ENCODE data around the gene SLC43A2. TPM values are rescaled to one million over a fixed set of nuclear protein-coding genes. Genes with fewer than 3 reads are reported as not detected.

SLC43A2 gene
- total RNA-seq, 4 donors from 2014 or later, result 58.6 to 103 (median 69.0) TPM

DNA sequence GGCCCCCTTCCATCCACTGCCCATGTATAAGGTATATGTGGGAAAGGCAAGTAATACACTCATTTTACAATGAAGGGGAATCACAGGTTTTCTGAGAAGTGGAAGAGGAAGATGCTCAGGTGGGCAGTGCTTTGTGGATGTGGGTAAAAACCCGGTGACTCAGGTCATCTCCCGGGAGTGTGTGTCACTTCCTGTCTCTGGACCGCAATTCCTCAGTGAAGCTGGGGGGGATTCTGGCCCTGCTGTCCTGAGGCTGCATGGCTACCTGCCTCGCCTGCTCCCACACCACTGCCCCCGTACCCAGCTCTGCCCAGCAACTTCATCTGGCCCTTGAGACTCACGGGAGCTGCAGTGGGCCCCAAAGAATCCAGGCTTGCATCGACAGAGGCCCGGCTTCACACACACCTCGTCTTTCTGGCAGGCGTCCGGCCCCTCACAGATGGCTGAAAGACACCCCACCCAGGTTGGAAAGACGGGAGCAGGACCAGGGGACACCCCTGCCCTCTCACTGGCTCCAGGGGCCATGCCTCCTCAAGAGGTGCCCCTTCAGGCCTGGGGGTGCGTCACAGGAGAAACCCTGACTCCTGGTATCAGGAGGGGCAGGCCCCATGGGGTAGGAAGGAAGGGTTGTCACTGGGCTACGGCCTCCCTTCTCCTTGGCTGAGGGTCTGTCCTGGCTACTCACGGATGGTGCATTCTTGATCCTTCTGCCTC lies 16.0 kb upstream of the SLC43A2 start:
- H3K36me3 ChIP-seq, result no peaks in the 10 kb centered on the region
- H3K27me3 ChIP-seq, result no peaks in the 10 kb centered on the region
- H3K9me3 ChIP-seq, result no peaks in the 10 kb centered on the region
- peak overlapping the region; percentile 32 to 77 (median 54) for H3K27ac ChIP-seq
- TF ChIP-seq POLR2A (IDR thresholded peaks at IDR 0.05), result no peak
- TF ChIP-seq, protein P1, sequence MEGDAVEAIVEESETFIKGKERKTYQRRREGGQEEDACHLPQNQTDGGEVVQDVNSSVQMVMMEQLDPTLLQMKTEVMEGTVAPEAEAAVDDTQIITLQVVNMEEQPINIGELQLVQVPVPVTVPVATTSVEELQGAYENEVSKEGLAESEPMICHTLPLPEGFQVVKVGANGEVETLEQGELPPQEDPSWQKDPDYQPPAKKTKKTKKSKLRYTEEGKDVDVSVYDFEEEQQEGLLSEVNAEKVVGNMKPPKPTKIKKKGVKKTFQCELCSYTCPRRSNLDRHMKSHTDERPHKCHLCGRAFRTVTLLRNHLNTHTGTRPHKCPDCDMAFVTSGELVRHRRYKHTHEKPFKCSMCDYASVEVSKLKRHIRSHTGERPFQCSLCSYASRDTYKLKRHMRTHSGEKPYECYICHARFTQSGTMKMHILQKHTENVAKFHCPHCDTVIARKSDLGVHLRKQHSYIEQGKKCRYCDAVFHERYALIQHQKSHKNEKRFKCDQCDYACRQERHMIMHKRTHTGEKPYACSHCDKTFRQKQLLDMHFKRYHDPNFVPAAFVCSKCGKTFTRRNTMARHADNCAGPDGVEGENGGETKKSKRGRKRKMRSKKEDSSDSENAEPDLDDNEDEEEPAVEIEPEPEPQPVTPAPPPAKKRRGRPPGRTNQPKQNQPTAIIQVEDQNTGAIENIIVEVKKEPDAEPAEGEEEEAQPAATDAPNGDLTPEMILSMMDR (IDR thresholded peaks at IDR 0.05), result no peak
- H3K4me1 ChIP-seq, result peaks cover 0 to 32% (median 20%) of the 10 kb centered on the region in 4 donors
- peak in 2 of 3 donors; percentile 61 to 68 for DNase-seq
- peak overlapping the region in 3 of 4 donors; percentile 36 to 65 (median 42) for H3K4me3 ChIP-seq

DNA sequence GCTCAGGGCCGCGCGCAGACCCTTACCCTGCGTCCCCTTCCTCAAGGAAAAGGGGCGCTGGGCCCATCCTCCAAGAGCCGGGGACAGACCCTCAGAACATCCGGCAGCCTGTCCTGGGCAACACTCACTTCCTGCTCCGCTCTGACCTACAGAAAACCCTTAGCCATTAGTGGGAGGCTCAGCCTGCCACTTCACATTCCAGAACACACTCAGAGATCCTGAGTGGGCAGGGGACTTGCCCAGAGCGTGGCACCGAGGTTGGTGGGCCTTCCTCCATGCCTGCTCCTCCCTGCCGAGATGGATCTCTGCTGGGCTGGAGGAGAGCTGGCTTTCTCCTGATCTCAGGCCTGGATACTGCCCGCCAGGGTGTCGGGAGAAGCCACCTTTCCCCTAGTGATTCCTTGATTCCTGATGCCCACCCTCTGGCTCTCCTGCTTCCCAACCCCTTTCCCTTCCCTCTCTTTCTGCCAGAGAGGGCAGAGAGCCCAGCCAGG lies 15.4 kb upstream of the SLC43A2 start:
- Histone ChIP-seq H3K36me3 (no peaks in the 10 kb centered on the region), H3K27ac (peak overlapping the region; percentile 32 to 77 (median 54)), H3K4me1 (peaks cover 0 to 32% (median 20%) of the 10 kb centered on the region in 4 donors), H3K9me3 (no peaks in the 10 kb centered on the region), H3K4me3 (peak overlapping the region; percentile 39 to 67 (median 60)), H3K27me3 (no peaks in the 10 kb centered on the region)
- no peak for TF ChIP-seq POLR2A (IDR thresholded peaks at IDR 0.05)
- TF ChIP-seq, protein P1 (IDR thresholded peaks at IDR 0.05), result no peak
- no peak for DNase-seq

DNA sequence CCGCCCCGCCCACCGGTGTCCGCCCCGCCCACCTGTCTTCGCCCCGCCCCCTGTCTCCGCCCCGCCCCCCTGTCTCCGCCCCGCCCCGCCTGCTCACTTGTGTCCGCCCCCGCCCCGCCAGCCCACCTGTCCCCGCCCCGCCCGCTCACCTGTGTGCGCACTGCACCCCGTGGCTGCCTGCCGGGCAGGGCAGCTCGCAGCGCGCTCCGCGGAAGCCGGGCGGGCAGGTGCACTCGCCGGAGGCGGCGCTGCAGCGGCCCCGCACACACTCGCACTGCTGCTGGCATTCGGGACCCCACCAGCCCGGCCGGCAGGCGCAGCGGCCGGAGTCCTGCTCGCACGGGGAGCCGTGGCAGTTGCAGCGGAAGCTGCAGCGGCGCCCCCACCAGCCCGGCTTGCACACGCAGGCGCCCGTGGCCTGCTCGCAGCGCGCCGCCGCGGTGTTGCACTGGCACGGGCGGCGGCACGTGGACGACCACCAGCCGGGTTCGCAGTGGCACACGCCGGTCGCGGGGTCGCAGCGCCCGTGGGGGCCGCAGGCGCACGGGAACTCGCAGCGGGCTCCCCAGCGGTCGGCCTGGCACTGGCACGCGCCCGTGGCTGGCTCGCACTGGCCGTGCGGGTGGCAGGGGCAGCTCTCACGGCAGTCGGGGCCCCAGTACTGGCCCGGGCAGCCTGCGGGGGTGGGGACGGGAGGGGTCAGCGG lies 14.8 kb upstream of the SLC43A2 start:
- H3K9me3 ChIP-seq, result no peaks in the 10 kb centered on the region
- H3K27ac ChIP-seq, result peak overlapping the region; percentile 21 to 77 (median 54)
- H3K27me3 ChIP-seq, result no peaks in the 10 kb centered on the region
- no peaks in the 10 kb centered on the region for H3K36me3 ChIP-seq
- peak overlapping the region; percentile 39 to 67 (median 60) for H3K4me3 ChIP-seq
- H3K4me1 ChIP-seq, result peaks cover 0 to 32% (median 19%) of the 10 kb centered on the region in 4 donors
- peak in 1 of 2 donors; percentile 26 for TF ChIP-seq POLR2A (IDR thresholded peaks at IDR 0.05)
- TF ChIP-seq, protein P1 (IDR thresholded peaks at IDR 0.05), result peak in 4 of 6 experiments; percentile 29 to 73 (median 60)
- DNase-seq, result peak; percentile 80 to 91 (median 90)

DNA sequence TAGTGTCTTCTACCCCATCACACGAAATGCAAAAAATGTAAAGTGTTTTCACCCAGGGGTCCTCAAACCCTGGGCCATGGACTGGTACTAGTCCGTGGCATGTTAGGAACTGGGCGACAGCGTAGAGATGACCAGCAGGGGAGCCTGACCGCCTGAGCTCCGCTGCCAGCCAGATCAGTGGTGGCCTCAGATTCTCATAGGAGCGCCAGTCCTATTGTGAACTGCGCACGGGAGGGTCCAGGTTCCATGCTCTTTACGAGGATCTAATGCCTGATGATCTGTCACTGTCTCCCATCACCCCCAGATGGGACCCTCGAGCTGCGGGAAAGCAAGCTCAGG lies 12.4 kb upstream of the SLC43A2 start:
- no peak for DNase-seq
- TF ChIP-seq, protein P1 (IDR thresholded peaks at IDR 0.05), result no peak
- no peak for TF ChIP-seq POLR2A (IDR thresholded peaks at IDR 0.05)
- Histone ChIP-seq H3K9me3 (no peaks in the 10 kb centered on the region), H3K4me3 (no peak overlapping the region), H3K36me3 (peaks cover 0 to 11% (median 0%) of the 10 kb centered on the region in 3 donors), H3K27me3 (no peaks in the 10 kb centered on the region), H3K27ac (no peak overlapping the region), H3K4me1 (peaks cover 0 to 17% (median 11%) of the 10 kb centered on the region in 4 donors)

DNA sequence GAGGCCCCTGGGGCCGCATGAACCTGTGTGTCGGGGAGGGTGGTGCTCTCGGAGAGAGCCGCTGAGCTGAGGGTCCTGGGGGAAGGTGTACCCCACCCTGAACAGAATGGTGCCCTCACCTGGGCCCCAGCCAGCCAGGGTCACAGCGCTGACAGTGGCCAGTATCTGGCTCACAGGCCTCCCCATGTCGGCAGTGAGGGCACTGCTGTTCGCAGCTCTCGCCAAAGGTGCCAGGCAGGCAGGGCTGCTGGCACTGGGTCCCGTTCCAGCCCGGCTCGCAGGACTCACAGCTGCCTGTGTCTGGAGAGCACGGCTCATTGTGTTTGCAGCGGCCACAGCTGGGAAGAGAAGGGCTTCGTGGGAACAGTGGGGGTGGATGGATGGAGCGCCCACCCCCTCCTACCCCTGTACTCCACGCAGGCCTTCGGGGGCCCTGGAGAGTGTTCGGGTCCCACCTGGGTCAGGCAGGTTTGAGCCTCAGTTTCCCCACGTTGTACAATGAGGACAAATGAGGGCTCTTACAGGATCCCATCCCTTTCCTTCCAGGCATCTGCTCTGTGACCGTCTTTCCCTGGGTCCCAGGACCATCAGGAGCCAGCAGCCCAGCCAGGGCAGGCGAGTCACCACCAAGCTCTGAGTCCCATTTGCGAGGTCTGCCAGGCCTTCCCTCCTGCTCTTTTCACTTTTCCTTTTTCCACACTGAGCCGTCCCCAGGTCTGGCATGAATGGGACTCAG lies 11.9 kb upstream of the SLC43A2 start:
- Histone ChIP-seq H3K9me3 (no peaks in the 10 kb centered on the region), H3K4me1 (peaks cover 0 to 17% (median 11%) of the 10 kb centered on the region in 4 donors), H3K36me3 (peaks cover 0 to 12% (median 0%) of the 10 kb centered on the region in 3 donors), H3K27me3 (no peaks in the 10 kb centered on the region), H3K4me3 (no peak overlapping the region), H3K27ac (no peak overlapping the region)
- TF ChIP-seq, protein P1 (IDR thresholded peaks at IDR 0.05), result no peak
- no peak for TF ChIP-seq POLR2A (IDR thresholded peaks at IDR 0.05)
- no peak for DNase-seq

Data from Peyer's patch (tissue), 4 donors.